ENCODE measurements around the gene MAP2K2.

GRCh38 chr19:4055209-4055552, 68.7 kb downstream of the MAP2K2 start:
- no peak for TF ChIP-seq CTCF (conservative IDR thresholded peaks at IDR 0.05; ENCODE audit: low read length)
- no peak for TF ChIP-seq EZH2phosphoT487 (IDR thresholded peaks at IDR 0.05; ENCODE audit: borderline replicate concordance)

Measured in Loucy (cell line).